Right lobe of liver (tissue), 4 donors: ENCODE measurements around the gene TNNC2.

Experiments used
- CTCF ChIP-seq, 4 donors: fragments of 200-600 bp in 3 of 4; fragments of 450-650 bp in 1 of 4; IDR thresholded peaks; one replicate each; pipeline versions ENCODE4 v1.5.1 to v1.8.0; 2016 to 2022; ENCODE audit warnings: antibody characterized with exemption in 4 of 4, mild to moderate bottlenecking in 2 of 4
- POLR2A ChIP-seq: fragments of 450-650 bp; IDR thresholded peaks from one replicate; pipeline ENCODE4 v1.6.1; 2017; ENCODE audit warnings: antibody characterized with exemption, mild to moderate bottlenecking
- donor health status: DM: no; HTN: no; CAD: no.
- donor health status: DM: no; HTN: no; CAD: no.
- donor health status: DM: no; HTN: yes; CAD: no.

- no peak for TF ChIP-seq CTCF (IDR thresholded peaks at IDR 0.05)
- no peak for TF ChIP-seq POLR2A
Observed at GRCh38 chr20:45814314-45814713, 12.8 kb downstream of the TNNC2 start.
